Heart left ventricle (tissue), 13 donors: ENCODE measurements around the gene ZBTB39.

ENCODE experiments used
- POLR2A ChIP-seq, 2 donors: fragments of 450-650 bp; IDR thresholded peaks; one replicate each; pipeline ENCODE4 v1.6.1; 2017; ENCODE audit warnings: antibody characterized with exemption in 2 of 2, mild to moderate bottlenecking in 2 of 2, moderate library complexity in 2 of 2
- TF ChIP-seq, protein P1 (sequence below), 12 donors: fragments of 200-600 bp; sonication (generic) in 4 of 12; IDR thresholded peaks; one replicate each; pipeline versions ENCODE4 v1.5.0 to v1.8.0; 2018 to 2022; ENCODE audit warnings: antibody characterized with exemption in 12 of 12, mild to moderate bottlenecking in 5 of 12
- donor health status: ischemic (EF 13 %, LVEDD 7.1; RV severe dilation, severe dysfunction).
- donor health status: DM: no; HTN: yes; CAD: no.
- donor health status: DM: no; HTN: no; CAD: no.
- donor health status: ischemic (EF 25% LVEDD 6.9; RV normal size, moderate dysfunction).
- donor health status: ischemic (EF 25% LVEDD 5.7; RV mildly dilated, moderate dysfunction).
- donor health status: ischemic (EF 35%, LVEDD 5.7; RV mildly dilated, moderate dysfunction).
- donor health status: nonischemic (EF 11% LVEDD 7.7; RV severe dilation, severe dysfunction).
- donor health status: DM: yes; HTN: yes; CAD: no.
- donor health status: PGD.
- donor health status: ischemic (EF 29% LVEDD 5.4; RV normal size, mild dysfunction).
- donor health status: nonischemic (EF 23%, LVEDD 6.1; RV moderate dilation, normal function).

DNA sequence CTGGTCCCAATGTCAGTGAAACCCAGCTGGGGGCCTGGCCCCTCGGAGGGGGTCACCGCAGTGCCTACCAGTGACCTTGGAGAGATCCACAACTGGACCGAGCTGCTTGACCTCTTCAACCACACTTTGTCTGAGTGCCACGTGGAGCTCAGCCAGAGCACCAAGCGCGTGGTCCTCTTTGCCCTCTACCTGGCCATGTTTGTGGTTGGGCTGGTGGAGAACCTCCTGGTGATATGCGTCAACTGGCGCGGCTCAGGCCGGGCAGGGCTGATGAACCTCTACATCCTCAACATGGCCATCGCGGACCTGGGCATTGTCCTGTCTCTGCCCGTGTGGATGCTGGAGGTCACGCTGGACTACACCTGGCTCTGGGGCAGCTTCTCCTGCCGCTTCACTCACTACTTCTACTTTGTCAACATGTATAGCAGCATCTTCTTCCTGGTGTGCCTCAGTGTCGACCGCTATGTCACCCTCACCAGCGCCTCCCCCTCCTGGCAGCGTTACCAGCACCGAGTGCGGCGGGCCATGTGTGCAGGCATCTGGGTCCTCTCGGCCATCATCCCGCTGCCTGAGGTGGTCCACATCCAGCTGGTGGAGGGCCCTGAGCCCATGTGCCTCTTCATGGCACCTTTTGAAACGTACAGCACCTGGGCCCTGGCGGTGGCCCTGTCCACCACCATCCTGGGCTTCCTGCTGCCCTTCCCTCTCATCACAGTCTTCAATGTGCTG, 11.0 kb downstream of the ZBTB39 start:
- TF ChIP-seq, protein P1, sequence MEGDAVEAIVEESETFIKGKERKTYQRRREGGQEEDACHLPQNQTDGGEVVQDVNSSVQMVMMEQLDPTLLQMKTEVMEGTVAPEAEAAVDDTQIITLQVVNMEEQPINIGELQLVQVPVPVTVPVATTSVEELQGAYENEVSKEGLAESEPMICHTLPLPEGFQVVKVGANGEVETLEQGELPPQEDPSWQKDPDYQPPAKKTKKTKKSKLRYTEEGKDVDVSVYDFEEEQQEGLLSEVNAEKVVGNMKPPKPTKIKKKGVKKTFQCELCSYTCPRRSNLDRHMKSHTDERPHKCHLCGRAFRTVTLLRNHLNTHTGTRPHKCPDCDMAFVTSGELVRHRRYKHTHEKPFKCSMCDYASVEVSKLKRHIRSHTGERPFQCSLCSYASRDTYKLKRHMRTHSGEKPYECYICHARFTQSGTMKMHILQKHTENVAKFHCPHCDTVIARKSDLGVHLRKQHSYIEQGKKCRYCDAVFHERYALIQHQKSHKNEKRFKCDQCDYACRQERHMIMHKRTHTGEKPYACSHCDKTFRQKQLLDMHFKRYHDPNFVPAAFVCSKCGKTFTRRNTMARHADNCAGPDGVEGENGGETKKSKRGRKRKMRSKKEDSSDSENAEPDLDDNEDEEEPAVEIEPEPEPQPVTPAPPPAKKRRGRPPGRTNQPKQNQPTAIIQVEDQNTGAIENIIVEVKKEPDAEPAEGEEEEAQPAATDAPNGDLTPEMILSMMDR (IDR thresholded peaks at IDR 0.05), result no peak
- TF ChIP-seq POLR2A (IDR thresholded peaks at IDR 0.05), result no peak
